GM19463 (cell line): ENCODE data around the gene CLDN12.
A peak's percentile ranks its signal among the peaks of the same experiment; 100 is the strongest.

Experiments used
- ATAC-seq: cut with Tn5 transposase; IDR thresholded peaks from one replicate; pipeline ENCODE4 v1.9.1; 2021; ENCODE audit warnings: mild to moderate bottlenecking, moderate library complexity; ENCODE audit not compliant: unreplicated experiment

Gene CLDN12

DNA sequence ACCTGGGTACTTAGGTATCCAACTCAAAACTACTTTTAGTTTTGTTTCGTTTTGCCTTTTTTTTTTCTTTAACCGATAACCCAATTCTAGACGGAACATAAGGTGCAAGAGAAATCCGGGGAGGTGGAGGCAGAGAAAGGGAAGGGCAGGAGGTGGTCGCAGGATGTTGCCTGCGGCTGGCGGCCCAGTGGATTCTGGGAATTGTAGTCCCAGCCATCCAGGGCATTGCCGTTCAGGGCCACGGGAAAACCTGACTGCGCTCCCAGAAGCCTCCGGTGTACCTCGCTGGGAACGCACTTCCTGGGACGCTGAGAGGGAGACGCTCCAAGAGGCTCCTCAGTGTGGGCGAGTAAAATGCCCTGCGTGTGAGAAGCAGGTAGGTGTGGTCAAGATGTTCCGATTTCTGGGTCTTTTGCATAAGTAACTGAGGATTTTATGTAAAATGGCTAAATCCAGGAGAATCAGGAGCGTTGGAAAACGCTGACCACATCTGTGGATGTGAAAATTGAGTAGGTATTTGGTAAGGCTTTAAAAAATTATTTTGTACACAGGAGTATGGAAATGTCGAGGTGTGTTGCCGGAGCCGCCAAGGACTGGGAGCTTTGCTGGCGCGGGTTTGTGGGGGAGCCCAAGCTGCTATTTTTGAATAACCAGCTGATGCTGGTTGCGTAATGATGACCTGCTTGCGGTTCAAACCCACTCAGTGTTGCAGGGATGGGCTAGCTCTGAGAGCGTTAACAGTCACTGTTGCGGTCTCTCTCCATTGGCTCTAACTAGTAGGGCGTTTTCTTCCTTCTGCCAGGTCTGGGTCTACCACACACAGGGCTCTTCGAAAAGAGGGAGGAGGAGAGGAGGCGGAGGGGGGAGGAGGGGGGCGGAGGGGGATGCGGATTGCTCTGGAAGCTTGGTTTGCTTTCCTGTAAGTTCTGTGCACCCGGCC lies at the start of gene CLDN12:
TSS of gene CLDN12 (plus strand) at position 288 of the 940 bp plus-strand sequence. CDS start 9,216 bp downstream, outside the sequence.
- peak; percentile 92 for ATAC-seq

DNA sequence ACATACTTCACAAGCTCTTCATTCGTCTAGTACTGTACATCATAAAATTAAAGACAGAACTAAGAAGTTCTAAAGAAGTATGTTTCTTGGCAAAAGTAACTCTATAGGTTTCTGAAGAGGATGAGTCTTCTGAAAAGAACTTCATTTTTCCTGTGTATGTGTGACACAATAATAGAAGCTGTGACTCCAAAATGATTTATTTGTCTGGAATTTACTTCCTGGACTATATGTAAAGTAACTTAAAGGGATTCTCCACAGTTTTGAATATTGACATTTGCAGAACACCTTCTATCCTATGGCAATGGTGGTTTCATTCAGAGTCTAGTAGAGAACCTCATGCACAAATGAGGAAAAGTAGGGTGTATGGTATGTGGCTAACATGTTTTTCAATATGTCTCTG lies 19.8 kb upstream of the CLDN12 start:
- no peak for ATAC-seq

DNA sequence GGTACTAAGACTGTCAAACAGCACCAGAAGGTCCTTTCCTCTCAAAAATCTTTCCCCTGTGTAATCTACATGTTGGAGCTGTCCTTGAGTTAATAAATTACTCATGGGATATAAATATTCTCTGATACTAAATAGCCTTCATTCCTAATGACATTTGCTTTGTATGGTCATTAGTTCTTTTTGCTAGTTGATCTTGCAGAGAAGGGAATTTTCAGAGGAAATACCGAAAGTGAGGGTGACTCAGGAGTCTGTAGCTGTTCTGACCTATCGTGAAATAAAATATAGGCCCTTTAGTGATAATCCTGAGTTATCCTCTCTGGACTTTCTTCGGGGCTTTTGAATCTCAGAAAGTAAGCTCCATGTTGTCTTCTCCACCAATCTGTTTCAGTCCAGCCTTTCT lies 19.4 kb upstream of the CLDN12 start:
- ATAC-seq = no peak

DNA sequence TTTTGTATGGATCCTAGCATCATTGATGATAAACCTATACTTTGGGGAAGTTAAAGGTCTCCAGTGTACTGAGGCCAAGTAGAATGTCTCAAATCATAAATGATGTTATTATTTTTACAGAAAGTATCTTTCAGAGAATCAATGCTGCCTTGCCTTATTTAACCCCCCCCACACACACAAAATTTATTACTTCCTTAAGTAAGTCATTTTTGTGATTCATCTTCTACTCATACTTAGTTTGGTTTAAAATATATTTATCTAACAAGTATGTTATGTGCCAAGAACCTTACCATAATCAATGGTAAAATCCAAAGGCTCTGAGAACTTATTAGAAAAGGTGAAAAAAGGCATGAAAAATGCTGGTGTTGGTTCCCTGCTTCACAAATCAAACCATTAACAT lies 18.8 kb upstream of the CLDN12 start:
- no peak for ATAC-seq

DNA sequence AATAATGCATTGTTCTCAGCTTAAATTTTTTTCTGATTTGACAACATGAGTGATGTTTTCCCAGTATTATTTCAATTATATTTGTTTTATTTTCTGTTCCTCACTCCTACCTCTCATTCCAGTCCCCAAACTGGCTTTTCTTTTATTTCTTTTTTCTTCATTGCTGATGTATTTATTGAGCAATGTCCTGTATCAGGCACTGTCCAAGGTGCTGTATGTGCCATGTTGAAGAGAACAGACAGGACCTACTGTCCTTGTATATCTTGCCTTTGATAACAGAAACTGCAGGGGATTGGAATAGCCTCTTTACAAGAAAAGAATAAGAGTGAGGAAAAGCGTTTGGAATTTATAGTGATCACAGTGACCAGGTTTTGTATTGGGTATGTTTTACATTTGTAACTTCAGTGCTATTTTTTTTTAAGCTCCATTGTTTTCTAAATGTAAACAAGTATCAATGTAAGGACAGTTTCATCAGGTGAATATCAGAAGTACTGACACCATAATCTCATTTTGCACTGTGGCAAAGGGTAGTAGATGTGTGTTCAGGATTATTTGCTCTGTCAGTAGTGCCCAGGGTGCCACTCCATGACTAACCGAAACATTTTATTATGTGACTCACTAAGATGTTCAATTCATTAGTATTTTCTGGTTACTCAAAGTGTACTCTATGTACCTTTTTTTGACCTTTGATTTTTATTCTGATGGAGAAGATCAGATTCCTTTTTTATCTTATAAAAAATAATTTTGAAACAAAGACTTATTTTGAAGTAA lies 15.6 kb upstream of the CLDN12 start:
- no peak for ATAC-seq

DNA sequence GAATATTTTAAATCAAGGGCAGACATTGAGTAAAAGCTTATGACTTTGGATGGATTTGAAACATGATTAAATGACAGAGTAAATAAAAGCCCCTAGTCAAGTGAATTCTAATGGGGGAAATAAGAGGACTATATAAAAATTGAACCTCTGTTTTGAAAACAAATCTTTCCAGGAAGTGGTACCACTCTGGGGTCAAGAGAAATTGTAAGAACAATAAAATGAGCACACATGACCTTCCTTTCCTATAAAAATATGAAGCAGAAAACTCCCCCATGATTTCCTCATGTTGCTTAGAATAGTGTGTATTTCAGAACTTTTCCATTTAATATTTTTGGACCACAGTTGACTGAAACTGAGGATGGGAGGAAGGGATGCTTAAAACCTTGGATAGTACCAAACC lies 12.3 kb upstream of the CLDN12 start:
- ATAC-seq = no peak

DNA sequence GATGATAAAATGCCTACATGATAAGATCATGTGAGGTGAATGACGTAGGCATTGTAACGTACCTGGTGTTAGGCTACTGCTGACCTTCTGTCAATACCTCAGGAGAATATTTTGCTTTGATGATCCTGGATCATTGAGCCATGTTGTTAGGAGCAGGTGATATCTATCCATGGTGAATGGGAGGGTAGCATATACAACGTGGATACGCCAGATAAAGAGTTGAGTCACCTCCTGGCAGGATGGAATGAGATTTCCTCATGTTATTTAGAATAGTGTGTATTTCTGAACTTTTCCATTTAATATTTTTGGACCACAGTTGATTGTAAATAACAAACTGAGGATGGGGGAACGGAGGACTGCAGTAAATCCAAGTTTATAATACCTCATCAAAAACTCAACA lies 11.8 kb upstream of the CLDN12 start:
- no peak for ATAC-seq

DNA sequence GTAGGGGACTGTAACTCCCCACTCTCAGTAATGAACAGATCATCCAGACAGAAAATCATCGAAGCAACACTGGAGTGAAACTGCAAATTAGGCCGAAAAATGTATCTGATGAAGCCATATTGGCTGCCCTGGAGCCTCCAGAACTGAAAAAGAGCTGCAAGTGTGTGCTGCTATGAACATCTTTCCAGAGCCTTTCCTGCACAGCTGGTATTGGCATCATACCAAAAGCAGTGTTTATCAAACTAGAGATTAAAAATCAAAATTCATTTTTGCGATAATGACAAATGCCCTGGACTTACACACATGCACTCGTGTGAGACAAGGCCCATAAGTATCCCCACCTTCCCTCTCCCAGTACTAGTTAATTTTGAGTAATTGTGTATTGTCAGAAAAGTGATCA lies 6.8 kb upstream of the CLDN12 start:
- no peak for ATAC-seq

DNA sequence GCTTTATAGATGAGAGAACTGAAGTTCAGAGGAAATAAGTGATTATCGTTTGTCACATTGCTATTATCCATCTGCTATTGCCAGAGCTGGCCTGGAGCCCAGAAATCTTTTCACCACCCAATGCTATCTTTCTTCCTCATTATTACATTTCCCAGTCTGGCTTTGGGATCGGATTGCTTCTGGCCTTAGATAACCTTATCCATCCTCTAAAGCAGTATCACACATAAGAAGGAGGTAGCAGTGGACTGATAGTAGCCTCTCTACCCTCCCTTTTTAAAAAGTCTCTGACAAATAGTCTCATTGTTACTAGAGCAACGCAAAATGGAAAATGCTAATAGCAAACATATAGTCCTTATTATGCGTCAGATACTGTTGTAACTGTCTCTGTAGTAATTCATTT lies 1.3 kb upstream of the CLDN12 start:
- ATAC-seq = no peak

DNA sequence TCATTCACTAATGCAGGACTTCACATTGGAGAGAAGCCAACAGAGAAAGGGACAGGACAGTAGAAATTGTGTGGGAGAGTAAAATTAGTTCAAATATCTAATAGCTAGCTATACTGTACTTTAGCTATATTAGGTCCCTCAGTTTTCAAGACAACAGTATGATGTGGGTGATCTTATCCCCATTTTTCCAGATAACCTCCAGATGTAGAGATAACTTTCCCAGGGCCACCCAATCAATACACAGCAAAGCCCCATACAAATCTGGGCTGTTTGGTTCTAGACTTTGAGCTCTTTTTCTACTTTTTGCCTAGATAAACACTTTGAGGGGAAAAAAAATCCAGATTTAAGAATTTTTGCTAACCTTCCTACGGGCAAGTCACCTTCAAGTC lies 482 bp upstream of the CLDN12 start:
- no peak for ATAC-seq

DNA sequence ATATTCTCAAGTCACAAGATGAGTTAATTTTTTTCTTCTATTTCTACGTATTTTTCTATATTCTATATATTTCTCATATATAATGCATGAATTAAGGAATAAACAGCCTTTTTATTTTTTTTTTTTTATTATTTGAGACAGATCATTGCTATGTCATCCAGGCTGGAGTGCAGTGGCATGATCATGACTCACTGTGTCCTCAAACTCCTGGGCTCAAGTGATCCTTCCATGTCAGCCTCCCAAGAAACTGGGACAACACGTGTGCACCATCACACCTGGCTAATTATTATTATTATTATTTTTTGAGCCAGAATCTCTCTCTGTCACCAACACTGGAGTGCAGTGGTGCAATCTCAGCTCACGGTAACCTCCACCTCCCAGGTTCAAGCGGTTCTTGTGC lies 1.5 kb downstream of the CLDN12 start:
- ATAC-seq = no peak

DNA sequence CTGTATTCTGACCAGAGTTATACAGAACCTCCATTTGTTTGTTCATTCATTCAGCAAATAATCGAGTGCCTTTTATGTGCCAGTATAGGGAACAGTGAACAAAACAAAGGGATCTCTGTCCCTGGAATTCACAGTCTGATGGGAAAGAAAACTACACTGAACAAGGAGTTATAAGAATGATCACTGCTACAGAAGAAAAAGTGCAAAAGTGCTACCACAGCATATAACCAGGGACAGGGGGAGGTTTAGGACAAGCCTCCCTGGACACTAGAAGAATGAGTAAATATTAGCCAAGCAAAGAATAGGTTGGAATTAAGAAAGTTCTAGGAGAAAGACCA lies 4.2 kb downstream of the CLDN12 start:
- ATAC-seq = no peak

DNA sequence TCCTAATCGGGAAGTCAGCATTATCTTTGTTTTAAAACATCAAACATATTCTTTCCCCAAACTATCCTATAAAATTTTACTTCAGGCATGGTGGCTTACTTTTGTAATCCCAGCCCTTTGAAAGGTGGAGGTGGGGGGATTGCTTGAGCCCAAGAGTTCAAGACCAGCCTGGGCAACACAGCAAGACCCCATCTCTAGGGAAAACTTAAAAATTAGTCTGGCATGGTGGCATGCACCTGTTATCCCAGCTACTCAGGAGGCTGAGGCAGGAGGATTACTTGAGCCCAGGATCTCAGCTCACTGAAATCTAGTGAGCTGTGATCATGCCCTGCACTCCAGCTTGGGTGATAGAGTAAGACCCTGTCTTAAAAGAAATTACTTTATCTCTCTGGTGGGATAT lies 4.9 kb downstream of the CLDN12 start:
- no peak for ATAC-seq

DNA sequence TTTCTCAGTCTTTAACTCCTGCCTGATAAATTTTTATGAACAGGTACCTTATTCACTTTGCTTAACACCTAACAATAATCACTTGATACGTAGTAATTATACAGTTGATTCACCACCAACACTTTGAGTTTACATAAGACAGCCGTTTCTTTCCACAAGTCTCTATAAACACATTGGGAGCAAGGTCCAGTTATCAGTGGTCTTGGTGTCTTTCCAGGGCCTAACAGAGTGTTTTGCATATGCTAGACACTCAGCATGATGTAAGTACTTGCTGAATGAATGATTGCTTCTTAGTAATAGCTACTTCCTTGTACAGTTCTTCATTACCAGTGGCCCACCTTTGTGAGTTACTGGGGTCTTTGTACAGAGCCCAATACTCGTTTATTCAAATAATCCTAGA lies 6.4 kb downstream of the CLDN12 start:
- no peak for ATAC-seq

DNA sequence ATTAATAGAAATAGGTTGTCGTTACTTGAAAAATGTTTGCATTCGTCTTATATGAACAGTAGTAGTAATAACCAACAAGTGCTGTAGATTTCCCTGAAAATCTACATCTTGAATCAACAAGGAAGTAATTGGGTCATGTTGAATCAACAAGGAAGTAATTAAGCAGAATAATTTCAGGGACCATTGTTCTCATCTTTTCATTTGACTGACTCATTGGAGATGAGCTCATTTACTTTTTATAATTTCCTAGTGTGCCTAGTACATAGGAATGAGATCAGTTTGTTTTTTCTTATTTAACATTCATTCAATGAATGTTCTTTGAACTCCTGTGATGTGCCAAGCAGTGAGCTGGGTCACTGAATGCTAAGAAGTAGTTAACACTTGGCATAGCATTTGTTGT lies 8.2 kb downstream of the CLDN12 start:
- ATAC-seq = no peak

DNA sequence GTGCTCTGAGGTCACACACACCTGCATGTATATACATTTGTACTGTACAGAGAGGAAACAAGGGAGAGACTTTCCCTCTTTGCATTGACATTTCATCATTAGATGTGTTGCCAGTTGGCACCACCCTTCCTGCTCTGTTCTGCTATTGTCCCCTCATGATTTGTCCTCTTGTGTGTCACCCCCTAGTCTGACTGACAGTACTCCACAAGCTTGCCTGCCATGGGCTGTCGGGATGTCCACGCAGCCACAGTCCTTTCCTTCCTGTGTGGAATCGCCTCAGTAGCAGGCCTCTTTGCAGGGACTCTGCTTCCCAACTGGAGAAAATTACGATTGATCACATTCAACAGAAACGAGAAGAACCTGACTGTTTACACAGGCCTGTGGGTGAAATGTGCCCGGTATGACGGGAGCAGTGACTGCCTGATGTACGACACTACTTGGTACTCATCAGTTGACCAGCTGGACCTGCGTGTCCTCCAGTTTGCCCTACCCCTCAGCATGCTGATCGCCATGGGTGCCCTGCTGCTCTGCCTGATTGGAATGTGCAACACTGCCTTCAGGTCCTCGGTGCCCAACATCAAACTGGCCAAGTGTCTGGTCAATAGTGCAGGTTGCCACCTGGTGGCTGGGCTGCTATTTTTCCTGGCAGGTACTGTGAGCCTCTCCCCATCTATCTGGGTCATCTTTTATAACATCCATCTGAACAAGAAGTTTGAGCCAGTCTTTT lies 9.4 kb downstream of the CLDN12 start:
- no peak for ATAC-seq

DNA sequence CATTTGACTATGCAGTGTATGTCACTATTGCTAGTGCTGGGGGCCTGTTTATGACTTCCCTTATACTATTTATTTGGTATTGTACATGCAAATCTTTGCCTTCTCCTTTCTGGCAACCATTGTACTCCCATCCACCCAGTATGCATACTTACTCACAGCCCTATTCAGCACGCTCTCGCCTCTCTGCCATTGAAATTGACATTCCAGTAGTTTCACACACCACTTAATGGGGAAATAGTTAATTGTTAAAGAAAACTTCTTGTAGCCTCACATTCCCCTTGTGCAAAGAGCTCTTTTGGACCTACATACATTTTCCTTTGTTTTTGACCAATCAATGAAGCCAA lies 9.9 kb downstream of the CLDN12 start:
- no peak for ATAC-seq

DNA sequence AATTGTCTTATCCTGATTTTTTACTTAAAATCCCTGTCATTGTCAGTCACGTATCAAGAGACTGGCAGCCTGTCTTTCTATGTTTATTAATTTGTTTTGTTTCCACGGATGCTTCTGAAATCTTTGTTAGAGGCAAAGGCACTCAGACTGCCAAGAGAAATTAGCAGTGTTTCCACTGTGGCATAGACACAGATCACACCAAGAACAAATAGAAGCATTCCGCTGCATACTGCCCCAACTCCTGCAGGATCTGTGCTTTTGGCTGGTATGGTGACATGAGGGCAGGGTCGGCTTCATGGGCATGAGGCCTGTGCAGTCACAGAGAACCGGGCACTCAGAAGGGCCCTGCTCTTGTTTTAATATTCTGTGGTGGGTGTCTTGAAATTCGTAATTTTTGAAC lies 18.4 kb downstream of the CLDN12 start:
- no peak for ATAC-seq

DNA sequence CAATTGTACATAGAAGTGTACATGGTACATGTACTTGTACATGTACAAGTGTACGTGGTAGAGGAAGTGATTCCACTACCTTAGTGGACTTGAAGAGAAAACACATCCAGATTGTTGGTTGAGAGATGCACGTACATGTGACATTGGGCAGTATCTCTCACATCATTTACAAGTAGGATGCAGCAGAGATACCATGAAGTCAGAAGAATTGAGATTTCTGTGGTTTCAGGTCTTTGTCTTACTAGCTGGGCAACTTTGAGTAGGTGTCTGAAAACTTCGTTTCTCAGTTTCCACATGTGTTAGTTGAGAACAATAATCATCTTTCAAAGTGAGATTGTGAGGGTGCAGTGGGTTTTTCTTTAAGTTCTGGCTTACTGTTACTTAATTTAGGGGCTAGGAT lies 21.5 kb downstream of the CLDN12 start:
- peak; percentile 93 for ATAC-seq

DNA sequence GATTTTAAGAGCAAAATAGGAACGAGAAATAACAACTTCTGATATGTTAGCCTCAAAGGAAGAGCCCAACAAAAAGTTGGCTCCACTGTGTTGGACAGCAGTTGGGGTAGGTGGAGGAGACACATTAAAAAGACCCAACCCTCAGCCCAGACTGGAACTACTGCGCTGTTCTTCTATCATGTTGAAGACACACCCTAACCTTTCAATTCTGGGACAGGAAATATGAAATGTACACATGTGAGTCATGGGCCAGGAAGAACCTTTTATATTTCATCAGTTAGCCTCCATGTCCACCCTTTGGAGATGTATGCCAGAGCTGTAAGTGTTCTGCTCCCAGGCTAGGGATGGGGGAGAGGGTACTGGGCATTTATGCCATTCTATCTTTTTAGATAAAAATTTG lies 22.1 kb downstream of the CLDN12 start:
- no peak for ATAC-seq

DNA sequence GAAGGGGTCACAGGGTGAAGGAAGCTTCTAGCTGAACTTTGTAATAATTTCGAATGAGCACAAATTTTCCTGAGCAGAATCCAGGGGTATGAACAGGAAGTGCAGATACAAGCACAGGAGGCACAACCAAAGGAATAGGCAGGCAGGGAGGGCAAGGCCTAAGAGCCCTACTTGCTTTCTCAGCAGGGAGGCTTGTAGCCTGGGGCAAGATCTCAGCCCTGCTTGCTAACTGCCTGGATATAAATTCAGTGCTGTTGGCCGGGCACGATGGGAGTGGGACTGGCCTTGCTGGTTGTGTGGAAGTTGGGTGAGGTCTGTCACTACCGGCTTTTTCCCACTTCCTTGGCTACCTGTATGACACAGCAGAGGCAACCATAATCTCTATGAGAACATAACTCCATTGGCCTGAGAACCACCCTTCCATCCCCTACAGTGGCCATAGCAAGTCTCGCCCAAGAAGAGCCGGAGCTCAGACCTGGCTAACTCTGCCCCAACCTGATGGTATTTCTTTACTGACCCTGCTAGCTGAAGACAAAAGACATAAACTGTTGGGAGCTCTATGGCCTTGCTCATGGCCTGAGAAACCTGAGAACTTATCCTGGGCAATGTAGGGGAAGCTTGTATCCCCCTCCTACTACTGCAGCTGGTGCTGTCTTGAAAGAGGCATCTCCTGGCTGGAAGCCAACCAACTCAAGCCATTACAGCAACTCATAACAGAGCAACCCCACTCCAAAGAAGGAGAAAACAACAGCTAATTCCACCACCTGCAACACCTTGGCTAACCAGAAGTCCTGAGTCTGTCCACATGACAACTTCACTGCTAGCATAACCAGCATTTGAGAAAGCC lies 27.6 kb downstream of the CLDN12 start:
- ATAC-seq = no peak
